ENCODE data around the gene RDH13. TPM values are rescaled to one million over a fixed set of nuclear protein-coding genes. Genes with fewer than 3 reads are reported as not detected.

The RDH13 gene
- total RNA-seq, 1 donor from 2014 or later = 9.0 TPM

DNA sequence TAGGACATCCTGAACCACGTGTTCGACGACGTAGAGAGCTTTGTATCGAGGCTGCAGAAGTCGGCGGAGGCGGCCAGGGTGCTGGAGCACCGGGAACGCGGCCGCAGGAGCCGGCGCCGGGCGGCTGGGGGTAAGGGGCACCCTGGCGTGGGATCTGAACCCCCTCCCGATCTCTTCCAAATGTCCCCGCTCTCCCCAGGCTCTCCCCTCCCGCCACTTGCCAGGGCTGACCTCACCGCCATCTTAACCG, 18.7 kb upstream of the RDH13 start:
- DNase-seq (ENCODE audit: low spot score) = no peak
- Mint-ChIP-seq H3K36me3 (no peaks in the 10 kb centered on the region), H3K27ac (no peak overlapping the region), H3K9me3 (peaks cover 7% of the 10 kb centered on the region), H3K4me1 (peaks cover 37% of the 10 kb centered on the region), H3K27me3 (ENCODE audit: insufficient read depth, low read depth) (peaks cover 62% of the 10 kb centered on the region), H3K4me3 (peak overlapping the region; percentile 84)
- peak overlapping the region; percentile 75 for H3K4me2 ChIP-seq
- no peak for TF ChIP-seq CTCF (IDR thresholded peaks at IDR 0.05)
- TF ChIP-seq EZH2 (IDR thresholded peaks at IDR 0.05) = peak; percentile 68
- no peaks in the 10 kb centered on the region for H3K79me2 ChIP-seq (ENCODE audit: low read depth)
- H3K9me3 ChIP-seq (ENCODE audit: low read depth) = no peaks in the 10 kb centered on the region
- H3K4me3 ChIP-seq = peak overlapping the region; percentile 50
- no peak overlapping the region for H3K9ac ChIP-seq
- no peak overlapping the region for H2AFZ ChIP-seq (replicated peaks)
- peaks cover 89% of the 10 kb centered on the region for H3K27me3 ChIP-seq
- H3K36me3 ChIP-seq = no peaks in the 10 kb centered on the region
- peaks cover 7% of the 10 kb centered on the region for H3K4me1 ChIP-seq
- peaks cover 40% of the 10 kb centered on the region for H4K20me1 ChIP-seq (ENCODE audit: low read depth)
- peaks cover 43% of the 10 kb centered on the region for H3F3A ChIP-seq (ENCODE audit: low read depth)
- no peak overlapping the region for H3K27ac ChIP-seq

GRCh38 chr19:55080968-55081769, 18.2 kb upstream of the RDH13 start:
- H3K27me3 Mint-ChIP-seq (ENCODE audit: insufficient read depth, low read depth) = peaks cover 64% of the 10 kb centered on the region
- no peak overlapping the region for H3K9ac ChIP-seq

GRCh38 chr19:55080121-55080967, 17.4 kb upstream of the RDH13 start:
- H3K27me3 Mint-ChIP-seq (ENCODE audit: insufficient read depth, low read depth) = peaks cover 59% of the 10 kb centered on the region
- H3K27ac Mint-ChIP-seq = no peak overlapping the region
- H3K36me3 Mint-ChIP-seq = no peaks in the 10 kb centered on the region
- Histone ChIP-seq H3F3A (ENCODE audit: low read depth) (peaks cover 33% of the 10 kb centered on the region), H3K4me2 (peak overlapping the region; percentile 75), H3K36me3 (no peaks in the 10 kb centered on the region), H3K27ac (no peak overlapping the region), H3K9ac (no peak overlapping the region), H3K4me1 (no peaks in the 10 kb centered on the region), H4K20me1 (ENCODE audit: low read depth) (peaks cover 31% of the 10 kb centered on the region), H3K27me3 (peaks cover 93% of the 10 kb centered on the region), H3K4me3 (peak overlapping the region; percentile 50), H2AFZ (replicated peaks) (peak overlapping the region; percentile 3), H3K9me3 (ENCODE audit: low read depth) (no peaks in the 10 kb centered on the region), H3K79me2 (ENCODE audit: low read depth) (no peaks in the 10 kb centered on the region)
- DNase-seq (ENCODE audit: low spot score) = peak; percentile 83
- H3K9me3 Mint-ChIP-seq = peaks cover 8% of the 10 kb centered on the region
- no peak for TF ChIP-seq EZH2 (IDR thresholded peaks at IDR 0.05)
- no peak for TF ChIP-seq CTCF (IDR thresholded peaks at IDR 0.05)
- TF ChIP-seq EZH2phosphoT487 (IDR thresholded peaks at IDR 0.05) = no peak
- H3K4me3 Mint-ChIP-seq = peak overlapping the region; percentile 84
- peaks cover 29% of the 10 kb centered on the region for H3K4me1 Mint-ChIP-seq

More at GRCh38 chr19:55080968-55081769, 18.2 kb upstream of the RDH13 start:
- H3K4me3 ChIP-seq = peak overlapping the region; percentile 50
- H3K27me3 ChIP-seq = peaks cover 93% of the 10 kb centered on the region
- H3K4me1 ChIP-seq = peaks cover 6% of the 10 kb centered on the region
- peaks cover 39% of the 10 kb centered on the region for H4K20me1 ChIP-seq (ENCODE audit: low read depth)
- peaks cover 7% of the 10 kb centered on the region for H3K9me3 Mint-ChIP-seq
- H3K27ac ChIP-seq = no peak overlapping the region
- H3K79me2 ChIP-seq (ENCODE audit: low read depth) = no peaks in the 10 kb centered on the region
- H2AFZ ChIP-seq (replicated peaks) = peak overlapping the region; percentile 30
- no peaks in the 10 kb centered on the region for H3K9me3 ChIP-seq (ENCODE audit: low read depth)
- TF ChIP-seq CTCF (IDR thresholded peaks at IDR 0.05) (no peak), EZH2 (IDR thresholded peaks at IDR 0.05) (no peak), EZH2phosphoT487 (IDR thresholded peaks at IDR 0.05) (peak; percentile 11)
- peaks cover 38% of the 10 kb centered on the region for H3F3A ChIP-seq (ENCODE audit: low read depth)
- H3K27ac Mint-ChIP-seq = no peak overlapping the region
- peak overlapping the region; percentile 84 for H3K4me3 Mint-ChIP-seq
- H3K36me3 ChIP-seq = no peaks in the 10 kb centered on the region
- peak overlapping the region; percentile 75 for H3K4me2 ChIP-seq
- peak; percentile 85 for DNase-seq (ENCODE audit: low spot score)
- H3K36me3 Mint-ChIP-seq = no peaks in the 10 kb centered on the region
- H3K4me1 Mint-ChIP-seq = peaks cover 37% of the 10 kb centered on the region

Measured in neural progenitor cell (in vitro differentiated cells).